Measurements from ENCODE around the gene METTL27. TPM values are rescaled to one million over a fixed set of nuclear protein-coding genes. Genes with fewer than 3 reads are reported as not detected.
"Not testable (repeated sequence)": the region's sequence is repeated elsewhere in the genome, so short reads cannot be mapped to it uniquely, and the experiment has no call there.

METTL27 gene
- polyA plus RNA-seq, 2 donors, result 0.45 to 1.1 TPM

- H3K9me3 ChIP-seq (ENCODE audit: control insufficient read depth in 2 of 2, insufficient read depth in 1 of 2, low read depth in 1 of 2, low read length in 1 of 2), result no peaks in the 10 kb centered on the region
- H3K27me3 ChIP-seq (ENCODE audit: control insufficient read depth in 1 of 2, insufficient read depth in 2 of 2, low read length in 2 of 2), result no peaks in the 10 kb centered on the region
- 74 to 84% methylated on average over 5 of the region's 5 CpGs for WGBS, 2 donors
- H3K36me3 ChIP-seq (ENCODE audit: control insufficient read depth in 2 of 2, insufficient read depth in 2 of 2, low read length in 1 of 2), result no peaks in the 10 kb centered on the region
- H3K27ac ChIP-seq (ENCODE audit: low read depth in 2 of 2, low read length in 1 of 2), result no peak overlapping the region
- no peak overlapping the region for H3K4me3 ChIP-seq (ENCODE audit: low read depth in 1 of 2, low read length in 2 of 2)
- H3K4me1 ChIP-seq (ENCODE audit: control insufficient read depth in 2 of 2, insufficient read depth in 2 of 2, low read length in 1 of 2), result peaks cover 0 to 3% of the 10 kb centered on the region in 2 donors
These were observed 10.2 kb upstream of the METTL27 start for GRCh38 chr7:73852500-73852899.

DNA sequence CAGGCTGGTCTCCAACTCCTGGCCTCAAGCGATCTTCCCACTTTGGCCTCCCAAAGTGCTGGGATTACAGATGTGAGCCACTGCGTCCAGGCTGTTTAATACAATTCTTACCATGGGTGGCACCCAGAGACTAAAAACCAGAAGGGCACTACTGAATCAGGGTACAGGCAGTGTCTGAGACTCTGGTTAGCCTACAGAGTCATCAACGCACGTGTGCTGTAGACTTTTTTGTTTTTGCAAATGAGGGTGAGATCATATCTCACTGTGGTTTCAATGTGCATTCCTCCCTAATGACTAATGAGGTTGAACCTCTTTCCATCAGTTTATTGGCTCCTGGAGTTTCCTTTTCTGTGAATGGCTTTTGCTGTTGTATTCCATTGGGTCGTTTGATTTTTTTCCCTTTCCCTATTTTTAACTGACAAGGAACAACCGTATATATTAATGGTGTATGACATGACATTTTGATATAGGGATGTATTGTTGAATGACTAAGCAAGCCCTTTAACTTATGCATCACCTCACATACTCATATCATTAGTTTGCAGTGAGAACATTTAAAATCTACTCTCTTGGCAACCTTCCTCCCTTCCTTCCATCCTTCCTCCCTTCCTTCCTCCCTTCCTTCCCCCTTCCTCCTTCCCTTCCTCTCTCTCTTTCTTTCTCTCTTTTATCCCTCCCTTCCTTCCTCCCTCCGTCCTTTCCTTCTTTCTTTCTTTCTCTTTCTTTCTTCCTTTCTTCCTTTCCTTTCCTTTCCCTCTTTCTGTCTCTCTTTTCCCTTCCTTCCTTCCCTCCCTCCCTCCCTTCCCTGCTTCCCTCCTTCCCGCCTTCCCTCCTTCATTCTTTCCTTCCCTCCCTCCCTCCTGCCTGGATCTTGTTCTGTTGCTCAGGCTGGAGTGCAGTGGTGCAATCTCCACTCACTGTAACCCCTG is 9.4 kb upstream of the METTL27 start:
- no peaks in the 10 kb centered on the region for H3K27me3 ChIP-seq (ENCODE audit: control insufficient read depth in 1 of 2, insufficient read depth in 2 of 2, low read length in 2 of 2)
- peaks cover 0 to 3% of the 10 kb centered on the region in 2 donors for H3K4me1 ChIP-seq (ENCODE audit: control insufficient read depth in 2 of 2, insufficient read depth in 2 of 2, low read length in 1 of 2)
- no peaks in the 10 kb centered on the region for H3K9me3 ChIP-seq (ENCODE audit: control insufficient read depth in 2 of 2, insufficient read depth in 1 of 2, low read depth in 1 of 2, low read length in 1 of 2)
- H3K36me3 ChIP-seq (ENCODE audit: control insufficient read depth in 2 of 2, insufficient read depth in 2 of 2, low read length in 1 of 2), result no peaks in the 10 kb centered on the region
- peak overlapping the region; percentile 74 to 87 for H3K27ac ChIP-seq (ENCODE audit: low read depth in 2 of 2, low read length in 1 of 2)
- WGBS, 2 donors, result 34 to 43% methylated on average over 8 of the region's 8 CpGs
- H3K4me3 ChIP-seq (ENCODE audit: low read depth in 1 of 2, low read length in 2 of 2), result no peak overlapping the region

- Histone ChIP-seq H3K27ac (ENCODE audit: low read depth in 2 of 2, low read length in 1 of 2) (peak overlapping the region; percentile 76 to 87), H3K4me3 (ENCODE audit: low read depth in 1 of 2, low read length in 2 of 2) (no peak overlapping the region), H3K36me3 (ENCODE audit: control insufficient read depth in 2 of 2, insufficient read depth in 2 of 2, low read length in 1 of 2) (no peaks in the 10 kb centered on the region), H3K4me1 (ENCODE audit: control insufficient read depth in 2 of 2, insufficient read depth in 2 of 2, low read length in 1 of 2) (peaks cover 0 to 3% of the 10 kb centered on the region in 2 donors), H3K9me3 (ENCODE audit: control insufficient read depth in 2 of 2, insufficient read depth in 1 of 2, low read depth in 1 of 2, low read length in 1 of 2) (no peaks in the 10 kb centered on the region), H3K27me3 (ENCODE audit: control insufficient read depth in 1 of 2, insufficient read depth in 2 of 2, low read length in 2 of 2) (no peaks in the 10 kb centered on the region)
- 44 to 45% methylated on average over 4 of the region's 4 CpGs for WGBS, 2 donors
These were observed 8.5 kb upstream of the METTL27 start for GRCh38 chr7:73850781-73851207.

DNA sequence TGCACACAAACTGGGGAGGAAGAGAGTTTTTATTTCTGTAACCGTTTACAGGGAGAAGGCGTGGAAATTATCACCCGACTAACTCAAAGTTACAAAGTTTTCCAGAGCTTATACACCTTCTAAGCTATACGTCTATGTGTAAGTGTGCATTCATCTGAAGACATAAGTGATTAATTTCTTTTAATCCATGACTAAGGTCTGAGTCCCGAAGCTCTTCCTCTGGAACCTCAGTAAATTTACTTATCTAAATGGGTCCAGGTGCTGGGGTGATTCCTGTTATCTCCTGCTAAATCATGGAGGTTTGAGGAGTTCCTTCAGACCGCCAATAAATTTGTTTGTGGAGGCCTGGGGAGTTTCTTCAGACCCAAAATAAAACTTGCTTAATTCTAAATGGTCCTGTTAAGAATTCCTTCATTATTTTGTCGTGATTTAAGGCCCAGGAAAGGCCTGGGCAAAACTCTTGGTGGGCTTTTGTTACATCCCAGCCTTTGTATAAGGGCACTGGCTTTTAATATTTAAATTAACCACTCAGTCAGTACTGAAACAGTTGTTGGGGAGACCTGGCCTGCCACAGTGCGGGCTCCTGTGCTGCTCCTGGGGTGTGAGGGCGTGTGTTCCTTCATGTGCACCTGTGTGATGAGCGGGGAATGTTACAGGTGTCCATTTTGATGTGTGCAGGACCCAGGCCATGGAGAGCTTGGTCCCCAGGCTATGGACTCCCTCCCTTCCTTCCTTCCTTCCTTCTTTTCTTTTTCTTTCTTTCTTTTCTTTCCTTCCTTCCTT is 5.8 kb upstream of the METTL27 start:
- no peaks in the 10 kb centered on the region for H3K27me3 ChIP-seq (ENCODE audit: control insufficient read depth in 1 of 2, insufficient read depth in 2 of 2, low read length in 2 of 2)
- no peaks in the 10 kb centered on the region for H3K9me3 ChIP-seq (ENCODE audit: control insufficient read depth in 2 of 2, insufficient read depth in 1 of 2, low read depth in 1 of 2, low read length in 1 of 2)
- H3K27ac ChIP-seq (ENCODE audit: low read depth in 2 of 2, low read length in 1 of 2), result no peak overlapping the region
- peaks cover 0 to 3% of the 10 kb centered on the region in 2 donors for H3K4me1 ChIP-seq (ENCODE audit: control insufficient read depth in 2 of 2, insufficient read depth in 2 of 2, low read length in 1 of 2)
- 86 to 90% methylated on average over 10 of the region's 10 CpGs for WGBS, 2 donors
- no peak overlapping the region for H3K4me3 ChIP-seq (ENCODE audit: low read depth in 1 of 2, low read length in 2 of 2)
- H3K36me3 ChIP-seq (ENCODE audit: control insufficient read depth in 2 of 2, insufficient read depth in 2 of 2, low read length in 1 of 2), result no peaks in the 10 kb centered on the region

DNA sequence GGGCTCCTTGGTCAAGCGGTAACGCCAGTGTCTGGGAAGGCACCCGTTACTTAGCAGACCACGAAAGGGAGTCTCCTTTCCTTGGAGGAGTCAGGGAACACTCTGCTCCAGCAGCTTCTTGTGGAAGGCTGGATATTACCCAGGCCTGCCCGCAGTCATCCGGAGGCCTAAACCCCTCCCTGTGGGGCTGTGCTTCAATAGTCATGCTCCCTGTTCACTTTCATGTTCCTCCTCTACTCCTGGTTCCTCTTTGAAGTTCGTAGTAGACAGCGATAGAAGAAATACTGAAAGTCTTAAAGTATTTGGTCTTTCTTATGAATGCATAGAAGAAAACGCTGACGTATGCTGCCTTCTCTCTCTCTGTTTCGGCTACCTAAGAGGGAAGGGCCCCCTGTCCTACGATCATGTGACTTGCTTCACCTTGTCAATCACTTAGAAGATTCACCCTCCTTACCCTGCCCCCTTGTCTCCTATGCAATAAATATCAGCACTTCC is 3.4 kb upstream of the METTL27 start:
- WGBS, 2 donors, result 67 to 76% methylated on average over 12 of the region's 12 CpGs
- H3K27ac ChIP-seq (ENCODE audit: low read depth in 2 of 2, low read length in 1 of 2); H3K36me3 ChIP-seq (ENCODE audit: control insufficient read depth in 2 of 2, insufficient read depth in 2 of 2, low read length in 1 of 2); H3K27me3 ChIP-seq (ENCODE audit: control insufficient read depth in 1 of 2, insufficient read depth in 2 of 2, low read length in 2 of 2); H3K4me1 ChIP-seq (ENCODE audit: control insufficient read depth in 2 of 2, insufficient read depth in 2 of 2, low read length in 1 of 2); H3K9me3 ChIP-seq (ENCODE audit: control insufficient read depth in 2 of 2, insufficient read depth in 1 of 2, low read depth in 1 of 2, low read length in 1 of 2); H3K4me3 ChIP-seq (ENCODE audit: low read depth in 1 of 2, low read length in 2 of 2): not testable (repeated sequence)

DNA sequence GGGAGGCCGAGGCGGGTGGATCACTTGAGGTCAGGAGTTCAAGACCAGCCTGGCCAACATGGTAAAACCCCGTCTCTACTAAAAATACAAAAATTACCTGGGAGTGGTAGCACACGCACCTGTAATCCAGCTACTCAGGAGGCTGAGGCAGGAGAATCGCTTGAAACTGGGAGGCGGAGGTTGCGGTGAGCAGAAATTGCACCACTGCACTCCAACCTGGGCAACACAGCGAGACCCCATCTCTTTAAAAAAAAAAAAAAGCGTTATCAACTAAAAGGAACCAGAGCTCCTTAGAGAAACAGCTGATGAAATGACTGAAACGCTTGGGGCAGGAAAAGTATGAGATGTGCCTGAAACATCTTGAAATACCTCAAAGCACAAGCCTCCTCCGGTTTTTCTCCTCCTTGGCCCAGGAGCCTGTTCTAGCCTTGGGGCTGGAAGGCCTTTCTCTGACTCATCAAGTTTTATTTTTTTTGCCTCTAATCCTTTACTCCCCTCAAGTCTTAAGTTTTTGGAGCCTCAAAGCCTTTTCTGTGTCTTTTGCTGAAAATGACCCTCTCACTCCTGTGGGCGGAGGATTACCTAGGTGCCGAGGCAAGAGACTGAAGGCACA is 2.6 kb upstream of the METTL27 start:
- no peak overlapping the region for H3K27ac ChIP-seq (ENCODE audit: low read depth in 2 of 2, low read length in 1 of 2)
- no peaks in the 10 kb centered on the region for H3K9me3 ChIP-seq (ENCODE audit: control insufficient read depth in 2 of 2, insufficient read depth in 1 of 2, low read depth in 1 of 2, low read length in 1 of 2)
- H3K27me3 ChIP-seq (ENCODE audit: control insufficient read depth in 1 of 2, insufficient read depth in 2 of 2, low read length in 2 of 2), result no peaks in the 10 kb centered on the region
- H3K4me3 ChIP-seq (ENCODE audit: low read depth in 1 of 2, low read length in 2 of 2), result no peak overlapping the region
- no peaks in the 10 kb centered on the region for H3K36me3 ChIP-seq (ENCODE audit: control insufficient read depth in 2 of 2, insufficient read depth in 2 of 2, low read length in 1 of 2)
- H3K4me1 ChIP-seq (ENCODE audit: control insufficient read depth in 2 of 2, insufficient read depth in 2 of 2, low read length in 1 of 2), result peaks cover 0 to 6% of the 10 kb centered on the region in 2 donors
- WGBS, 2 donors, result 72 to 77% methylated on average over 13 of the region's 13 CpGs

- WGBS, 2 donors, result 40 to 44% methylated on average over 9 of the region's 9 CpGs
- H3K27me3 ChIP-seq (ENCODE audit: control insufficient read depth in 1 of 2, insufficient read depth in 2 of 2, low read length in 2 of 2), result no peaks in the 10 kb centered on the region
- H3K9me3 ChIP-seq (ENCODE audit: control insufficient read depth in 2 of 2, insufficient read depth in 1 of 2, low read depth in 1 of 2, low read length in 1 of 2), result no peaks in the 10 kb centered on the region
- no peaks in the 10 kb centered on the region for H3K36me3 ChIP-seq (ENCODE audit: control insufficient read depth in 2 of 2, insufficient read depth in 2 of 2, low read length in 1 of 2)
- H3K27ac ChIP-seq (ENCODE audit: low read depth in 2 of 2, low read length in 1 of 2), result no peak overlapping the region
- H3K4me1 ChIP-seq (ENCODE audit: control insufficient read depth in 2 of 2, insufficient read depth in 2 of 2, low read length in 1 of 2), result peaks cover 0 to 6% of the 10 kb centered on the region in 2 donors
- no peak overlapping the region for H3K4me3 ChIP-seq (ENCODE audit: low read depth in 1 of 2, low read length in 2 of 2)
These were observed 1.8 kb upstream of the METTL27 start for GRCh38 chr7:73844131-73844547.

- Histone ChIP-seq H3K27me3 (ENCODE audit: control insufficient read depth in 1 of 2, insufficient read depth in 2 of 2, low read length in 2 of 2) (no peaks in the 10 kb centered on the region), H3K4me3 (ENCODE audit: low read depth in 1 of 2, low read length in 2 of 2) (peak overlapping the region; percentile 46 to 68), H3K9me3 (ENCODE audit: control insufficient read depth in 2 of 2, insufficient read depth in 1 of 2, low read depth in 1 of 2, low read length in 1 of 2) (no peaks in the 10 kb centered on the region), H3K36me3 (ENCODE audit: control insufficient read depth in 2 of 2, insufficient read depth in 2 of 2, low read length in 1 of 2) (no peaks in the 10 kb centered on the region), H3K27ac (ENCODE audit: low read depth in 2 of 2, low read length in 1 of 2) (no peak overlapping the region), H3K4me1 (ENCODE audit: control insufficient read depth in 2 of 2, insufficient read depth in 2 of 2, low read length in 1 of 2) (peaks cover 0 to 13% of the 10 kb centered on the region in 2 donors)
- 49 to 59% methylated on average over 15 of the region's 15 CpGs for WGBS, 2 donors
These were observed 638 bp downstream of the METTL27 start for GRCh38 chr7:73841689-73842066.

GRCh38 chr7:73840715-73841379 is 1.5 kb downstream of the METTL27 start:
- no peaks in the 10 kb centered on the region for H3K9me3 ChIP-seq (ENCODE audit: control insufficient read depth in 2 of 2, insufficient read depth in 1 of 2, low read depth in 1 of 2, low read length in 1 of 2)
- H3K36me3 ChIP-seq (ENCODE audit: control insufficient read depth in 2 of 2, insufficient read depth in 2 of 2, low read length in 1 of 2), result no peaks in the 10 kb centered on the region
- 93% methylated on average over 16 of the region's 16 CpGs for WGBS, 2 donors
- no peak overlapping the region for H3K4me3 ChIP-seq (ENCODE audit: low read depth in 1 of 2, low read length in 2 of 2)
- H3K27me3 ChIP-seq (ENCODE audit: control insufficient read depth in 1 of 2, insufficient read depth in 2 of 2, low read length in 2 of 2), result no peaks in the 10 kb centered on the region
- H3K27ac ChIP-seq (ENCODE audit: low read depth in 2 of 2, low read length in 1 of 2), result no peak overlapping the region
- peaks cover 0 to 13% of the 10 kb centered on the region in 2 donors for H3K4me1 ChIP-seq (ENCODE audit: control insufficient read depth in 2 of 2, insufficient read depth in 2 of 2, low read length in 1 of 2)
